A673 (cell line): ENCODE results near the gene COL5A1. TPM values are rescaled to one million over a fixed set of nuclear protein-coding genes. Genes with fewer than 3 reads are reported as not detected.

ENCODE experiments used
- BruUV-seq: library from RNA; stranded (reverse); fragments of 400-500 nt; replicated peaks from 2 replicates; lab custom pipeline; 2021; lab: Mats Ljungman, UMichigan
- CTCF ChIA-PET: fragments of 300-600 bp; sonication (Branson Sonifier 250); formaldehyde crosslinking; loops from one replicate; lab custom pipeline; 2022; ENCODE audit warnings: antibody characterized with exemption; lab: Charles Lee
- POLR2A ChIA-PET: fragments of 300-600 bp; sonication (Branson Sonifier 250); formaldehyde crosslinking; loops from one replicate; lab custom pipeline; 2022; ENCODE audit warnings: antibody characterized with exemption; ENCODE audit not compliant: low non-redundant PET; lab: Charles Lee
- DNase-seq: peaks from one replicate; pipeline ENCODE4 v3.0.0-alpha.2; 2015; ENCODE audit warnings: low spot score
- H3K27ac ChIP-seq: fragments of 200-600 bp; sonication (generic); 2 replicates; pipeline ENCODE4 v1.5.1; 2016; ENCODE audit warnings: mixed run types, low read depth, mild to moderate bottlenecking, mixed read lengths, antibody characterized with exemption, low read length; ENCODE audit not compliant: poor library complexity, severe bottlenecking
- H3K27me3 ChIP-seq: fragments of 200-600 bp; sonication (generic); replicated peaks from 2 replicates; pipeline ENCODE4 v1.6.1; 2017; ENCODE audit warnings: mixed run types, low read depth, mild to moderate bottlenecking, mixed read lengths, antibody characterized with exemption, low read length; ENCODE audit not compliant: insufficient read depth, poor library complexity
- H3K36me3 ChIP-seq: fragments of 200-600 bp; sonication (generic); 2 replicates; pipeline ENCODE4 v1.6.1; 2016; ENCODE audit warnings: mixed run types, mild to moderate bottlenecking, mixed read lengths, antibody characterized with exemption, low read length; ENCODE audit not compliant: insufficient read depth, poor library complexity, severe bottlenecking
- H3K4me1 ChIP-seq: fragments of 200-600 bp; sonication (generic); 2 replicates; pipeline ENCODE4 v1.6.1; 2017; ENCODE audit warnings: mixed run types, mild to moderate bottlenecking, mixed read lengths, antibody characterized with exemption, low read length; ENCODE audit not compliant: insufficient read depth, poor library complexity, severe bottlenecking
- H3K4me3 ChIP-seq: fragments of 200-600 bp; sonication (generic); 2 replicates; pipeline ENCODE4 v1.5.1; 2016; ENCODE audit warnings: low read depth, mixed run types, mild to moderate bottlenecking, mixed read lengths, low read length; ENCODE audit not compliant: poor library complexity, severe bottlenecking
- H3K9me3 ChIP-seq: fragments of 200-600 bp; sonication (generic); 2 replicates; pipeline ENCODE4 v1.6.1; 2016; ENCODE audit warnings: mixed run types, low read depth, mild to moderate bottlenecking, mixed read lengths, antibody characterized with exemption, low read length; ENCODE audit not compliant: poor library complexity, severe bottlenecking
- CTCF ChIP-seq: fragments of 300-800, 200-600 bp; sonication (generic); conservative IDR thresholded peaks from 2 replicates; pipeline ENCODE4 v1.5.1; 2017; ENCODE audit warnings: low read depth, mild to moderate bottlenecking, antibody characterized with exemption, low read length, moderate library complexity, mixed read lengths
- EZH2 ChIP-seq: fragments of 200-600 bp; sonication (generic); IDR thresholded peaks from 2 replicates; pipeline ENCODE4 v1.6.1; 2017; ENCODE audit warnings: borderline replicate concordance, low read depth, mild to moderate bottlenecking, mixed read lengths, antibody characterized with exemption, low read length; ENCODE audit not compliant: poor library complexity, severe bottlenecking
- intact Hi-C: fragments of 100-400 bp; cut with micrococcal nuclease; formaldehyde crosslinking; loops from one replicate; pipeline ENCODE4 v1.10.0; 2022; ENCODE audit not compliant: unreplicated experiment
- total RNA-seq: library from RNA; stranded (reverse); gene quantifications from 2 replicates; pipeline ENCODE4 v1.2.3, GENCODE V29; 2021

Gene COL5A1
- total RNA-seq, 1 experiment from 2014 or later = 33.6 TPM

DNA sequence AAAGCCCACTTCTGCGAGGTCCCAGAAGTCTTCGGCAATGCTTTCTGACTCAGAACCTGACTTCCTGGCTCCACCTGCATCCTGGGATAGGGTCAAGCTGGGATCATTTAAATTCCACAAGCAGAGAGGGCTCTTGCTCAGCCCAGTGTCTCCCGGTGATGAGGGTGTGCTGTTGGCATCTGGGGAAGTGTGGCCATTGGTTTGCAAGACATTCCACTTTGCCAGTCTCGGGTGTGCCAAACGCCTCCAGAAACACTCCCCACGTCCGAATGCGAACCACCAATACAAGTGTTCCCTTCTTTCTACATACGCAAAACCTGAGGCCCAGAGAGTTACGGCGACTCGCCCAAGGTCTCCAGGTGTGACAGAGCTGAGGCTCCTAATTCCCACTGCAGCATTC, 195.9 kb downstream of the COL5A1 start:
- TF ChIP-seq EZH2 (no peak), CTCF (no peak)
- Histone ChIP-seq H3K4me1 (no peaks in the 10 kb centered on the region), H3K36me3 (no peaks in the 10 kb centered on the region), H3K27ac (no peak overlapping the region), H3K4me3 (no peak overlapping the region), H3K27me3 (no peaks in the 10 kb centered on the region), H3K9me3 (no peaks in the 10 kb centered on the region)
- DNase-seq = no peak
- CTCF ChIA-PET = no interaction called here
- no TSS peak for BruUV-seq
- POLR2A ChIA-PET = interaction anchor here (0.8 kb wide), 1 partner anchor 63 kb away, joined by 3 read pairs; no protein-coding TSS in a partner anchor
- intact Hi-C loops = no loop called here

GRCh38 chr9:134838651-134839454, 197.2 kb downstream of the COL5A1 start:
- no peak for DNase-seq
- intact Hi-C loops = no loop called here
- Histone ChIP-seq H3K27me3 (no peaks in the 10 kb centered on the region), H3K36me3 (no peaks in the 10 kb centered on the region), H3K4me1 (no peaks in the 10 kb centered on the region), H3K27ac (no peak overlapping the region), H3K4me3 (no peak overlapping the region), H3K9me3 (no peaks in the 10 kb centered on the region)
- ChIA-PET CTCF (interaction anchor here (0.6 kb wide), 1 partner anchor 1185 kb away, joined by 3 read pairs; no protein-coding TSS in a partner anchor), POLR2A (no interaction called here)
- TF ChIP-seq EZH2 = no peak
- TF ChIP-seq CTCF = no peak
- no TSS peak for BruUV-seq

DNA sequence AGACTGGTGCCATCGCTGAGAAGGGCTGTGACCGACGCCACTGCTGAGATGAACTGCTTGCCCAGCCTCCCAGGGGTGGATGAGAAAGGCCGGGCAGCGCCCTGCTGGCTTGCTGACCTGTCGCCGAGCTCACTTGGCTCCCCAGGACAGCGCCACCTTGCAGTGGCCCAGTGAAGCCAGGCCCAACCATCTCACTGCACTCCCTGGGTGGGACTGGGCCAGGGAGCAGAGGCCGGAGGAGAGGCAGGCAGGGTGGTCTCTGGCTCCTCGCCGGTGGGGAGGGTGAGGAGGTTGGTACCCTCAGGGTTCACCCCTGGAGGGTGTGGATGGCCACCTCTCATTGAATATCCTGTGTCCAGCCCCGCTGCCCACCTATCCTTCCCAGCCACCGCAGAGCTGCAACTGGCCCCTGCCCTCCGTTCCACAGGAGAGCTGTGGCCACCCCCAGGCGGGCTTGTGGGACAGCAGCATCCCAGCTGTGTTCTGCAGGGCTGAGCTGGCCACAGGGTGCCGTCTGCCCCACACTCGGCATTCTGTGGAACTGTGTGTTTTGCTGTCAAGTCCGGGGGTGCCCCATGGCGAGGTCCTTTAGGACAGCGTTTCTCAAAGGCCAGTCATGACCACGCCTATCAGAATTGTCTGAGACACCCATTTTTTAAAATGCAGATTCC, 198.0 kb downstream of the COL5A1 start:
- no peaks in the 10 kb centered on the region for H3K4me1 ChIP-seq
- DNase-seq = no peak
- H3K27ac ChIP-seq = no peak overlapping the region
- intact Hi-C loops = no loop called here
- H3K36me3 ChIP-seq = no peaks in the 10 kb centered on the region
- H3K4me3 ChIP-seq = no peak overlapping the region
- ChIA-PET CTCF (interaction anchor here (0.6 kb wide), 1 partner anchor 1184 kb away, joined by 3 read pairs; no protein-coding TSS in a partner anchor), POLR2A (no interaction called here)
- H3K9me3 ChIP-seq = no peaks in the 10 kb centered on the region
- TF ChIP-seq CTCF (no peak), EZH2 (no peak)
- BruUV-seq = no TSS peak
- no peaks in the 10 kb centered on the region for H3K27me3 ChIP-seq
